ENCODE data around the gene ABCB9. TPM values are rescaled to one million over a fixed set of nuclear protein-coding genes. Genes with fewer than 3 reads are reported as not detected.

ABCB9 gene
- total and polyA plus RNA-seq, 9 donors = 1.7 to 14.3 (median 5.5) TPM

GRCh38 chr12:122891661-122892525, 74.4 kb downstream of the ABCB9 start:
- intact Hi-C loops (cut with DNase I) = no loop called here
- Histone ChIP-seq H3K9me3 (no peaks in the 10 kb centered on the region), H3K27me3 (no peaks in the 10 kb centered on the region), H3K4me3 (no peak overlapping the region), H3K27ac (no peak overlapping the region), H3K36me3 (no peaks in the 10 kb centered on the region), H3K4me1 (ENCODE audit: insufficient read depth) (peaks cover 18% of the 10 kb centered on the region)
- no peak for DNase-seq
- TF ChIP-seq CTCF (IDR thresholded peaks at IDR 0.05) = no peak
- TF ChIP-seq POLR2A (IDR thresholded peaks at IDR 0.05) = no peak
- TF ChIP-seq EP300 (IDR thresholded peaks at IDR 0.05) = no peak
- WGBS, 3 donors = 37 to 38% (median 38%) methylated on average over 10 of the region's 10 CpGs

DNA sequence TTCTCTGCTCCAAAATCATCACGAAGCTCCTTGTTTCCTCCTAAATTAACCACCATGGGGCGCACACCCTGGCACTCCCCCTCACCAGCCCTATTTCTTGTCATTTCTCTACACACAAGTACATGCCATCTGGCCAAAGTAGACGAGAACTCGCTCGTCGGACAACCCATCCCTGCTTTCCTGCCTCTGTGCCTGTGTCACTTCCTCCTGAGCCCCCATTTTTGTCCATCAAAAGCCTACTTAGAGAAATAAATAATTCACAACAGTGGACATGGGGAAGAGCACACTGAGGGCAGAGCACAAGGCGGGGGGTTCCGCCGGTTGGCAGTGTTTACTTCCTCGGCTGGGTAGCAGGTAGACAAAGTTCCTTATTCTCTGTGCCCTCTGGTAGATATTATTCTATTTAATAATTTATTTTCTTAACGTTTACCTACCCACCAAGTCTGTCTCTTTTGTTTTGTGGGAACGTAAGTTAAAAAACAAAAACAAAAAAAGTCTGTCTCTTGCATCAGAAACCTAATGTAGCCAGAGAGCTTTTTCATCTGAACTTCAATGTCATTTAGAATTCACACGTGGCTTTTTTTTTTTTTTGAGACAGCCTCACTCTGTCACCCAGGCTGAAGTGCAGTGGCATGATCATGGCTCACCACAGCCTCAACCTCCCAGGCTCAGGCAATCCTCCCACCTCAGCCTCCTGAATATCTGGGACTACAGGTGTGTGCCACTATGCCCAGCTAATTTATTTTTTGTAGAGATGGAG, 76.3 kb downstream of the ABCB9 start:
- peaks cover 18% of the 10 kb centered on the region for H3K4me1 ChIP-seq (ENCODE audit: insufficient read depth)
- WGBS, 3 donors = 86% methylated on average over 13 of the region's 13 CpGs
- H3K27ac ChIP-seq = no peak overlapping the region
- no peak for TF ChIP-seq EP300 (IDR thresholded peaks at IDR 0.05)
- no peak for TF ChIP-seq POLR2A (IDR thresholded peaks at IDR 0.05)
- TF ChIP-seq CTCF (IDR thresholded peaks at IDR 0.05) = no peak
- no peak overlapping the region for H3K4me3 ChIP-seq
- H3K27me3 ChIP-seq = no peaks in the 10 kb centered on the region
- no peaks in the 10 kb centered on the region for H3K36me3 ChIP-seq
- no peak for DNase-seq
- H3K9me3 ChIP-seq = no peaks in the 10 kb centered on the region
- intact Hi-C loops (cut with DNase I) = no loop called here

DNA sequence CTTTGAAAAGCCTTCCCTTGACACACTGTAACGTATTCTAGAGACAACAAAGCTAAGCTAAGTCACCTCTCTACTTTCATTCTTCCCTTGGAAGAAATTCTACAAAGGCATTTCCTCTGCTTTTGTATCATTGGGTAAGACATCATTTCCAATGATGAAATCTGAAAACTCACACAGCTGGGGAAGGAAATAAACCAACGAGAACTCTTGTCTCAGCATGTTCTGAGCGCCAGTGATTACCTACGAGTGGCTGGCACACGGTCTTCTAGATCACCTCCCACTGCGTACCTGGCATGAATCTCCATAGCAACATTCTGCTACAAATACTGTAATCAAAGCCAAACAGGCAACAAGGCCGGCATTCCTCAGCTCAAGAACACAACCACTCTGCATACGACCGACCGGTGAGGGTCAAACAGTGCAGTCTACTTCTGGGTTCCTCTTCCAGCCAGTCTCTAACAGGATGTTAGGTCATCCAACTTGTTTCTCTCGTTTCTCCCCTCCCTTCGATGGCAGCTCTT, 78.0 kb downstream of the ABCB9 start:
- no peaks in the 10 kb centered on the region for H3K27me3 ChIP-seq
- DNase-seq = no peak
- 51 to 56% (median 56%) methylated on average over 12 of the region's 12 CpGs for WGBS, 3 donors
- TF ChIP-seq EP300 (IDR thresholded peaks at IDR 0.05) (no peak), CTCF (IDR thresholded peaks at IDR 0.05) (no peak)
- peaks cover 16% of the 10 kb centered on the region for H3K4me1 ChIP-seq (ENCODE audit: insufficient read depth)
- intact Hi-C loops (cut with DNase I) = no loop called here
- H3K4me3 ChIP-seq = no peak overlapping the region
- no peaks in the 10 kb centered on the region for H3K36me3 ChIP-seq
- H3K9me3 ChIP-seq = no peaks in the 10 kb centered on the region
- H3K27ac ChIP-seq = no peak overlapping the region

DNA sequence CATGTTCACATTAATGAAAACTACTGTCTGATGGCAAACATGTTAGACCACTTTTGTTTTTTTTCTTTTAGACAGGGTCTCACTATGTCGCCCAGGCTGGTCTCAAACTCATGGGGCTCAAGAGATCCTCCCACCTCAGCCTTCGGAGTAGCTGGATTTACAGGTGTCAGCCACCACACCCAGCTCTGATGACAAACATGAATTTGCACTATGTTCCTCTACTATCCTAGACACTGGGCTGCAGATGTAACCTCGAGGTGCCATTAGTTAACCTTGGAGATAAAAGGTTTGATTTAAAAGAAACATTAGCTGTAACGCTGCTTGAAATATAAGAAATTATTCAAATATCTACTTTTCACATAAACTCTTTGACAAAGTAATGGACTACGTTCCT, 78.4 kb downstream of the ABCB9 start:
- H3K4me3 ChIP-seq = no peak overlapping the region
- intact Hi-C loops (cut with DNase I) = no loop called here
- 89 to 94% (median 90%) methylated on average over 5 of the region's 5 CpGs for WGBS, 3 donors
- DNase-seq = no peak
- H3K27me3 ChIP-seq = no peaks in the 10 kb centered on the region
- H3K4me1 ChIP-seq (ENCODE audit: insufficient read depth) = peaks cover 16% of the 10 kb centered on the region
- no peaks in the 10 kb centered on the region for H3K9me3 ChIP-seq
- TF ChIP-seq CTCF (IDR thresholded peaks at IDR 0.05) (no peak), POLR2A (IDR thresholded peaks at IDR 0.05) (no peak), EP300 (IDR thresholded peaks at IDR 0.05) (no peak)
- H3K36me3 ChIP-seq = no peaks in the 10 kb centered on the region
- no peak overlapping the region for H3K27ac ChIP-seq
